Spleen (tissue), 7 donors: ENCODE results near the gene MYCN.

Source experiments
- CTCF ChIP-seq, 11 experiments: fragments of 200-600 bp in 7 of 11; fragments of 450-650 bp in 4 of 11; sonication (generic) in 4 of 11; IDR thresholded peaks in 8 of 11; conservative IDR thresholded peaks in 3 of 11; 1 replicate in 7 of 11; 2 replicates in 4 of 11; pipeline versions ENCODE4 v1.4.0 to v1.8.0; 2016 to 2021; ENCODE audit warnings: antibody characterized with exemption in 11 of 11, inconsistent platforms in 4 of 11, mild to moderate bottlenecking in 1 of 11
- POLR2A ChIP-seq, 3 donors: fragments of 450-650 bp; IDR thresholded peaks; one replicate each; pipeline ENCODE4 v1.5.1; 2017; ENCODE audit warnings: antibody characterized with exemption in 3 of 3, mild to moderate bottlenecking in 1 of 3
- POLR2AphosphoS5 ChIP-seq, 3 donors: sonication (generic); formaldehyde crosslinking; IDR thresholded peaks; one replicate each; pipeline ENCODE4 v1.5.1; 2017; ENCODE audit warnings: antibody characterized with exemption in 3 of 3
- donor health status: DM: no; HTN: no; CAD: no; lungs with moderate emphysema.
- donor health status: DM: no; HTN: no; CAD: no.
- donor health status: DM: no; HTN: no; CAD: no.

DNA sequence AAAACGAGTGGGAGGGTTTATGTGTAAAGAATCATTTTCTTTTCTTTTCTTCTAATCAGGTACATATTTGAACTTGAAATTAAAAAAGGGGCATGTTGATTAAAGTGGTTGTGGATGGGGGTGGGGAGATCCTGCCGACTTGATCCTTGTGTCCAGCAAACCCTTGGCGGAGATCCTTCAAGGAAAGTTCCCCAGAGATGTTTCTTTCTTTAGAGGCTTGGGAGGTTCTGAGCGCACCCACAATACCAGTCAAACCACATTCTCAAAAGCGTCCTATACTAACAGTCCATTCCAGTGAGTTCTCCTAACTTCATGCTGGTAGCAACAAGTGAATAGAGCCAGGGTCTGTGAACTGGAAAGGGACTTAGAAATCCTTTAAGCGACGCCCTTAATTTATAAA lies 49.2 kb downstream of the MYCN start:
- TF ChIP-seq CTCF (IDR thresholded peaks at IDR 0.05 in 8 of 11, conservative IDR thresholded peaks at IDR 0.05 in 3 of 11) (no peak), POLR2A (IDR thresholded peaks at IDR 0.05) (no peak), POLR2AphosphoS5 (IDR thresholded peaks at IDR 0.05) (no peak)
